ENCODE measurements around the gene AMPD3. TPM values are rescaled to one million over a fixed set of nuclear protein-coding genes. Genes with fewer than 3 reads are reported as not detected.

The AMPD3 gene
- total RNA-seq, 1 donor from 2014 or later, result 3.1 TPM

DNA sequence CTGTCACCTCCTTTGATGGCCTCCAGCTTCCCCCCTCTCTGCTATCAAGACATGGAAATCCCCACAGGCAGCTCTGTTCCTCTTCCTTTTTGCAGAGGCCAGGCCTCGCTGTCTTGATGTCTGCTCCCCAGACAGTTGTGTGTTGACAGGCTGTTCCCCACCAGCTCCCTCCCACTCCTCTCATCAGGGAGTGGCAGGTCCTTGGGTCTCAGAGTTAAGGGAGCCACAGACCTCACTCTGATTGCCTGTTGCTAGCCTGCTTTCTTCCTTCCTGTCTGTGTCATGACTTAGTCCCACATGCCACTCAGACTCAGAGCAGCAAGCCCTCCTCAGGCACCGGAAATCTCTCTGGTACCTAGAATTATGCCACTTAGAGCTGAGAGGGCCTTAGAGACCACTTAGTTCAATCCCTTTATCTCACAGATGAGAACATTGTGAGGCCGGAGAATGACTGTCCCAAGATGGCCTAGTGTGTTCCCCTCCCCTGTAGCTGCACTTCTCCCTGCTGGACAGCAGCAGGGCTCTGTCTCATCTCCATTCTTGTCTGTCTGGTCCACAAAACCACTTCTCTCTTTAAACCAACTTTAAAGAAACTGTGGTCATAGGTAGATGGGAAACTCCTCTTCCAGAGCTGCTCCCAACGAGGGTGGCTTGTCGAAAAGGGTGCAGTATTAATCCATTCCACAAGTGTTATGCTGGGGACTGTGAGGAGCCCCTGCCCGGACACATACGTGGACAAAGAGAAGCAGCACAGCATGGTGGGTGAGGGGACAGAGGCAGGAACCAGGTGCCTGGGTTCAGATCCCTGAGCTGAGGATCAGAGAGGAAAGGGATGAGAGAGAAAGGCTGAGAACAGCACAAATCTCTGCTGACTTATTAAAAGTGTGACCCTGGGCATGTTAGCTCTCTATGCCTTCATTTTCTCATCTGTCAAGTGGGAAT, 4.2 kb downstream of the AMPD3 start:
- Histone ChIP-seq H3K4me1 (ENCODE audit: control insufficient read depth in 3 of 3, insufficient read depth in 3 of 3, low read length in 3 of 3) (peaks cover 25 to 48% (median 47%) of the 10 kb centered on the region in 3 donors), H3K9me3 (ENCODE audit: control insufficient read depth in 3 of 3, low read length in 3 of 3) (no peaks in the 10 kb centered on the region)

DNA sequence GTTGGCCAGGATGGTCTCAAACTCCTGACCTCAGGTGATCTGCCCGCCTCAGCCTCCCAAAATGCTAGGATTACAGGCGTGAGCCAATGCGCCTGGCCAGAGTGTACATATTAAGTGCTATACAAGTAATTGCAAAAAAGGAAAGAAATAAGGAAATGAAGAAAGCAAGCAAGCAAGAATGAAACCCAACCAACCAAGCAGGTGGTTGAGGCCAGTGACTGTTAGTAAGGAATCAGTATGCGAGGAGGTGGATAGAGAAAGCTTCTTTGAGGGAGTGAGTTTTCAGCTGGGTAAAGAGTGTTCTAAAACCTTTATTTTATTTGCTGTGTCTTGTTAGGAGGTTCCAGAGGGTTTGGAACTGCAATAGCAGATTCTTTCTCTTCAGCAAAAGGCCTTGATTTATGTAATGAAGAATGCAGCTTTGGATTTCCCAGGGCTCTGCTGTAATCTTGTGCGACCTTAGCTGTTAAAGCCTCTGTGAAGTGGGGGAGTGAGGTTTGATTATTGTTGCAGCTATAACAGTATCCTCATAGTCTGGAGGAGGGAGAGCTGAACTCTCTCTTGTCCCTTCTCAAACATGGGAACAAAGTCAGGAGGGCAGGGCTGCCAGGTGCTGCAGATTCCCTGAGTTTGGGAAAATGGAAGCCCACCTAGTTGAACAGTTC, 5.7 kb downstream of the AMPD3 start:
- Histone ChIP-seq H3K27me3 (ENCODE audit: control insufficient read depth in 3 of 3, insufficient read depth in 3 of 3, low read length in 3 of 3) (no peaks in the 10 kb centered on the region), H3K36me3 (ENCODE audit: control insufficient read depth in 3 of 3, insufficient read depth in 3 of 3, low read length in 3 of 3) (peaks cover 22 to 36% (median 24%) of the 10 kb centered on the region in 3 donors), H3K27ac (ENCODE audit: low read depth, low read length) (no peak overlapping the region), H3K4me1 (ENCODE audit: control insufficient read depth in 3 of 3, insufficient read depth in 3 of 3, low read length in 3 of 3) (peaks cover 12 to 35% (median 34%) of the 10 kb centered on the region in 3 donors), H3K9me3 (ENCODE audit: control insufficient read depth in 3 of 3, low read length in 3 of 3) (no peaks in the 10 kb centered on the region), H3K4me3 (ENCODE audit: low read length in 3 of 3) (no peak overlapping the region), H3K9ac (ENCODE audit: low read depth in 1 of 3, low read length in 3 of 3) (no peak overlapping the region)

More for the DNA sequence above, 4.2 kb downstream of the AMPD3 start:
- H3K27me3 ChIP-seq (ENCODE audit: control insufficient read depth in 3 of 3, insufficient read depth in 3 of 3, low read length in 3 of 3), result no peaks in the 10 kb centered on the region
- no peak overlapping the region for H3K27ac ChIP-seq (ENCODE audit: low read depth, low read length)
- H3K4me3 ChIP-seq (ENCODE audit: low read length in 3 of 3), result peak overlapping the region in 1 of 3 donors; percentile 24
- no peak overlapping the region for H3K9ac ChIP-seq (ENCODE audit: low read depth in 1 of 3, low read length in 3 of 3)
- peaks cover 21 to 31% (median 22%) of the 10 kb centered on the region in 3 donors for H3K36me3 ChIP-seq (ENCODE audit: control insufficient read depth in 3 of 3, insufficient read depth in 3 of 3, low read length in 3 of 3)

DNA sequence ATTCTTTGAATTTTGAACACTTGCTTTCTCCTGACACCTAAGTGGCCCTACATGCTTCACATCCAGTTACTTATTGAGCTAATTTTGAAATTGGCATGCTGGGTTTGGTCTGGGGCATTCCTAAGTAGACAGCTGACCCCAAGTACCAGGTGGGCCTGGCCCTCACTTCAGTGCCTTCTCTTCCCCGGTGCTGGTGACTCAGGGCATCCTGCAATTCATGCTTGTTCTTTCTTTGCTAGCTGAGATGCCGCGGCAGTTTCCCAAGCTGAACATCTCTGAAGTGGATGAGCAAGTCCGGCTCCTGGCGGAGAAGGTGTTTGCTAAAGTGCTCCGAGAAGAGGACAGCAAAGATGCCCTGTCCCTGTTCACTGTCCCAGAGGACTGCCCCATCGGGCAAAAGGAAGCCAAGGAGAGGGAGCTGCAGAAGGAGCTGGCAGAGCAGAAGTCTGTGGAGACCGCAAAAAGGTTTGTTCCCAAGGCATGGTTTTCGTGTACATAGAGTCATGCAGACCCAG, 6.3 kb downstream of the AMPD3 start:
- Histone ChIP-seq H3K9me3 (ENCODE audit: control insufficient read depth in 3 of 3, low read length in 3 of 3) (no peaks in the 10 kb centered on the region), H3K27ac (ENCODE audit: low read depth, low read length) (no peak overlapping the region), H3K27me3 (ENCODE audit: control insufficient read depth in 3 of 3, insufficient read depth in 3 of 3, low read length in 3 of 3) (no peaks in the 10 kb centered on the region), H3K9ac (ENCODE audit: low read depth in 1 of 3, low read length in 3 of 3) (peak overlapping the region in 1 of 3 donors; percentile 16), H3K4me3 (ENCODE audit: low read length in 3 of 3) (no peak overlapping the region), H3K4me1 (ENCODE audit: control insufficient read depth in 3 of 3, insufficient read depth in 3 of 3, low read length in 3 of 3) (peaks cover 8 to 29% (median 28%) of the 10 kb centered on the region in 3 donors), H3K36me3 (ENCODE audit: control insufficient read depth in 3 of 3, insufficient read depth in 3 of 3, low read length in 3 of 3) (peaks cover 22 to 39% (median 24%) of the 10 kb centered on the region in 3 donors)

DNA sequence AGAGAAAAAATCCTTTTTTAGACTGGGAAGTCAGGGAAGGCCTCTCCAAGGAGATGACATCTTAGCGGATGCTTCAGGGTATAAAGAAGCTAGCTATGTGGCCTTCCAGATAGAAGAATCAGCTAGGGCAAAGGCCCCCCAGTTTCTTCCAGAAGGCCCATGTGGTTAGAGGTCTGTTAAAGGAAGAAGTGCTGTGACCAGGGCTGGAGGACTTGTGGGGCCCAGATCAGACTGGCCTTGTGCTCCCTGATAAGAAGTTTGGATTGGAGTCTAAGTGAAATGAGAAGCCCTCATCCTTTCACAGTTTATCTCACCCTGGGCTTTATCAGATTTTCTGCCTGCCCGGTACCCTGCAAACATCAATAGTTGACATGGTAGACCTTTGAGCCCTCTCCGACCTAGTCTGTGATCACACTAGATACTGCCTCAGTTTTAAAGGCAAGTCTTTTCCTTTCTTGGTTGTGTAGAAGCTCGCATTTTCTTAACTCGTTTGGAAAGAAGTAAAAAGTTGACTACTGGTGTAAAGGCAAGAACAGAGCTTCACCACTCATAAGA, 7.8 kb downstream of the AMPD3 start:
- Histone ChIP-seq H3K9ac (ENCODE audit: low read depth in 1 of 3, low read length in 3 of 3) (no peak overlapping the region), H3K27me3 (ENCODE audit: control insufficient read depth in 3 of 3, insufficient read depth in 3 of 3, low read length in 3 of 3) (no peaks in the 10 kb centered on the region), H3K36me3 (ENCODE audit: control insufficient read depth in 3 of 3, insufficient read depth in 3 of 3, low read length in 3 of 3) (peaks cover 22 to 42% (median 26%) of the 10 kb centered on the region in 3 donors), H3K4me1 (ENCODE audit: control insufficient read depth in 3 of 3, insufficient read depth in 3 of 3, low read length in 3 of 3) (peaks cover 0 to 14% (median 13%) of the 10 kb centered on the region in 3 donors), H3K27ac (ENCODE audit: low read depth, low read length) (no peak overlapping the region), H3K4me3 (ENCODE audit: low read length in 3 of 3) (no peak overlapping the region), H3K9me3 (ENCODE audit: control insufficient read depth in 3 of 3, low read length in 3 of 3) (no peaks in the 10 kb centered on the region)

DNA sequence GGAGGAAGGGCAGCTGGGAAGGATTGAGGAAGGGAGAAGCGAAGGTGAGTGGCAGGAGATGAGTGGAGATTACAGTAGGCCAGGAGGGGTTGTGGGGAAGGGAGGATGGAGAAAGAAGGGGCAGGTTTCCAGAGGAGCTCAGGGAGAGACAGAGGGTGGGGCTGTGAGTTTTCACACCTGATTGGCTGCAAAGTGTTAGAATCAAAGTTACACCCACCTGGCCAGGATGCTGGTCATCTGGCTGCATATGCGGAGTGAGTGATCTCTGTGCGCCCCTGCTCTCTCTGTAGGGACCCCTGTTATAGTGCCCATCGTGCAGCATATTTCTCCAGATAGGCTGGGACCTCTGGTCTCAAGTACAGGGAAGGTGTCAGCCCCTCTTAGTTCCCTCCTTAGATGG, 18.3 kb downstream of the AMPD3 start:
- H3K36me3 ChIP-seq (ENCODE audit: control insufficient read depth in 3 of 3, insufficient read depth in 3 of 3, low read length in 3 of 3), result peaks cover 0 to 24% (median 4%) of the 10 kb centered on the region in 3 donors
- no peaks in the 10 kb centered on the region for H3K9me3 ChIP-seq (ENCODE audit: control insufficient read depth in 3 of 3, low read length in 3 of 3)
- no peak overlapping the region for H3K9ac ChIP-seq (ENCODE audit: low read depth in 1 of 3, low read length in 3 of 3)
- no peaks in the 10 kb centered on the region for H3K27me3 ChIP-seq (ENCODE audit: control insufficient read depth in 3 of 3, insufficient read depth in 3 of 3, low read length in 3 of 3)
- peaks cover 0 to 24% (median 17%) of the 10 kb centered on the region in 3 donors for H3K4me1 ChIP-seq (ENCODE audit: control insufficient read depth in 3 of 3, insufficient read depth in 3 of 3, low read length in 3 of 3)
- no peak overlapping the region for H3K4me3 ChIP-seq (ENCODE audit: low read length in 3 of 3)
- no peak overlapping the region for H3K27ac ChIP-seq (ENCODE audit: low read depth, low read length)

DNA sequence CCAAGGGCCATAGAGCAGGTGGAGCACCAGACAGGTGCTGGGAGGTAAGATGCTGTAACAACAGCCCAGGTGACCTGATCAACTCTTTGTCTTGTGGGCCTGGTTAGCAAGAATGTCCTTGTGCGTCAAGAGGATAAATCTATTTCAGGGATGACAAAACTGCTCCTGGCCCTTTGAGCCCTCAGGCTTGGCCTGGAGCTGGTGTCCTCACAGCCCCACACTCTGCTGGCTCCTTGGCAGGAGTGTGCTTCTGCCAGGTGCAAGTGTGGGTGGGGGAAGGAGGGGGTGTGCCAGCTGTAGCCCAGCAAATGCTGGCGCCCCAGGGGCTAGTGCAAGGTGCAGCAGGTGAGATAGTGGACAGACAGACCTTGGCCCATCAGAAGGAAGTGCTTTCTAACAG, 19.5 kb downstream of the AMPD3 start:
- H3K4me1 ChIP-seq (ENCODE audit: control insufficient read depth in 3 of 3, insufficient read depth in 3 of 3, low read length in 3 of 3), result peaks cover 0 to 24% (median 22%) of the 10 kb centered on the region in 3 donors
- H3K27ac ChIP-seq (ENCODE audit: low read depth, low read length), result no peak overlapping the region
- peaks cover 0 to 30% (median 6%) of the 10 kb centered on the region in 3 donors for H3K36me3 ChIP-seq (ENCODE audit: control insufficient read depth in 3 of 3, insufficient read depth in 3 of 3, low read length in 3 of 3)

DNA sequence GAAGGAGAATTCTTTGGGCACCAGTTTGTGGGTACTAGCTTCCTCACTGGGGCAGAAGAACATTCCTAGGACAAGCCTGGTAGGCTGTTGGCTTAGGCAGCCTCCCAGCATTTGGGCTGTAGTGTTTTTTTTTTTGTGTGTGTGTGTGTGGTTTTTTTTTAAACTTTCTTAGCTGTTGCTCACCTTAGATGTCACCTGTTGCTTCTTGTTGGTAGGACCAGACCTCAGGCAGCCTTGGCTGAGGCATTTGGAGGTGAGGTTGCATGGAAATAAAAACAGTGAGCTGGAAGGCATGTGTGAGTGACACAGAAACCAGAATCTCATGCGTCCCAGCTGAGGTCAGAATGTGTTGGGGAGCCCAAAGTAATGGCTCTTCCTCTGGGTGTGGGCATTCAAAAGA, 21.3 kb downstream of the AMPD3 start:
- Histone ChIP-seq H3K27ac (ENCODE audit: low read depth, low read length) (no peak overlapping the region), H3K27me3 (ENCODE audit: control insufficient read depth in 3 of 3, insufficient read depth in 3 of 3, low read length in 3 of 3) (no peaks in the 10 kb centered on the region), H3K36me3 (ENCODE audit: control insufficient read depth in 3 of 3, insufficient read depth in 3 of 3, low read length in 3 of 3) (peaks cover 0 to 36% (median 11%) of the 10 kb centered on the region in 3 donors), H3K9me3 (ENCODE audit: control insufficient read depth in 3 of 3, low read length in 3 of 3) (no peaks in the 10 kb centered on the region), H3K9ac (ENCODE audit: low read depth in 1 of 3, low read length in 3 of 3) (no peak overlapping the region), H3K4me3 (ENCODE audit: low read length in 3 of 3) (no peak overlapping the region), H3K4me1 (ENCODE audit: control insufficient read depth in 3 of 3, insufficient read depth in 3 of 3, low read length in 3 of 3) (peaks cover 0 to 27% (median 26%) of the 10 kb centered on the region in 3 donors)

More for the DNA sequence above, 19.5 kb downstream of the AMPD3 start:
- Histone ChIP-seq H3K9ac (ENCODE audit: low read depth in 1 of 3, low read length in 3 of 3) (no peak overlapping the region), H3K9me3 (ENCODE audit: control insufficient read depth in 3 of 3, low read length in 3 of 3) (no peaks in the 10 kb centered on the region), H3K4me3 (ENCODE audit: low read length in 3 of 3) (no peak overlapping the region), H3K27me3 (ENCODE audit: control insufficient read depth in 3 of 3, insufficient read depth in 3 of 3, low read length in 3 of 3) (no peaks in the 10 kb centered on the region)

DNA sequence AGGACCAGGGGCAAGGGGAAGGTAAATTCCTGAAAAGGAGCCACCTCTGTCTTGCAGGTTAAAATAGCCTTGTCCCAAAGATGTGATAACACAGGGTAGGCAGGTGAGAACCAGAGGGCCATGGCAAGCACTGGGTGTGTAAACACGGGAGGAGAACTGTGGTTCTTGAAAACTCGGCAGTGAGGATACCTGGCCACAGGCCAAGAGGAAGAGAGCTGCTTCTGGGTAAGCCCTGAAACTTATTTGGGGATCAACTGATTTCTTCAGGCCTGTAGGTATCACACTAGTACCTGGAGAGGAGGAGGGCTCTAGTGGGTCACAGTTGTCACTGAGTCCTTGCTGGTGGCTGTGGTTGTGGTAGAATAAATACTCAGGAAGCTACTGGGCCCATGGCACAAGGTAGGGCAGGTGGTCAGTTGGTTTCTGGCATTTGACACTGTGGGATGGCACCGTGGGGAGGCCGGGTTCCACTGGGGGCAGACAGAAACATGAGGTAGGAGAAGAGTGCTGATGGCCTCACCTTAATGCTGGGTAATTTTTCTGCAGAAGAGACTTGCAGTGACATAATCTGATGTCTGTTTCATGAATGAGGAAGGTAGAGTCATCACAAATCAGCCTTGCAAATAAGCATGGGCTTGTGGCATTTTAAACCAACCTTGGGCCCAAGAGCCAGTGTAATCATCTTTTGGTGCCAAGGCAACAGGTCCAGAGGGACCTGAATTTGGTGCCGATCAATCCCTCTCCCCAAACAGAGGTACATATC, 22.0 kb downstream of the AMPD3 start:
- no peak overlapping the region for H3K4me3 ChIP-seq (ENCODE audit: low read length in 3 of 3)
- no peaks in the 10 kb centered on the region for H3K27me3 ChIP-seq (ENCODE audit: control insufficient read depth in 3 of 3, insufficient read depth in 3 of 3, low read length in 3 of 3)
- no peak overlapping the region for H3K27ac ChIP-seq (ENCODE audit: low read depth, low read length)
- peaks cover 0 to 33% (median 31%) of the 10 kb centered on the region in 3 donors for H3K4me1 ChIP-seq (ENCODE audit: control insufficient read depth in 3 of 3, insufficient read depth in 3 of 3, low read length in 3 of 3)
- no peaks in the 10 kb centered on the region for H3K9me3 ChIP-seq (ENCODE audit: control insufficient read depth in 3 of 3, low read length in 3 of 3)
- peaks cover 0 to 42% (median 14%) of the 10 kb centered on the region in 3 donors for H3K36me3 ChIP-seq (ENCODE audit: control insufficient read depth in 3 of 3, insufficient read depth in 3 of 3, low read length in 3 of 3)
- no peak overlapping the region for H3K9ac ChIP-seq (ENCODE audit: low read depth in 1 of 3, low read length in 3 of 3)

DNA sequence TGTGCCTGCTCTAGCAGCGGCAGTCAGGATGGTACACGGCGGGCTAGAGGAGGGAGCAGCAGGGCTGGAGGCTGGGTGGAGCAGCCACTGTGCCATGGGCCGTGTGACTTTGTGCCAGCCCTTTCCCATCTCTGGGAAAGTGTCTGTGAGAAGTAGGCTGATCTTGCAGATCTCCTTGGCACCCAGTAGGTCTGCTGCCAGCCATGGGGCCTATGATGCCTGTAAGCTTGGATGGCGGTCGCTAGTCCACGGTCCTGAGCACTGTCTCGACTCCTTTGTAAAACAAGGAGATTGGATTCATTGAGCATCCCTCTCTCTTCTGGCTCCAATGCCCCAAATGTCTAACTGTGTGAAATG, 22.6 kb downstream of the AMPD3 start:
- Histone ChIP-seq H3K36me3 (ENCODE audit: control insufficient read depth in 3 of 3, insufficient read depth in 3 of 3, low read length in 3 of 3) (peaks cover 0 to 44% (median 15%) of the 10 kb centered on the region in 3 donors), H3K4me3 (ENCODE audit: low read length in 3 of 3) (no peak overlapping the region), H3K27me3 (ENCODE audit: control insufficient read depth in 3 of 3, insufficient read depth in 3 of 3, low read length in 3 of 3) (no peaks in the 10 kb centered on the region), H3K4me1 (ENCODE audit: control insufficient read depth in 3 of 3, insufficient read depth in 3 of 3, low read length in 3 of 3) (peaks cover 0 to 33% (median 31%) of the 10 kb centered on the region in 3 donors), H3K9ac (ENCODE audit: low read depth in 1 of 3, low read length in 3 of 3) (no peak overlapping the region), H3K9me3 (ENCODE audit: control insufficient read depth in 3 of 3, low read length in 3 of 3) (no peaks in the 10 kb centered on the region), H3K27ac (ENCODE audit: low read depth, low read length) (no peak overlapping the region)
